ENCODE results near the gene ADAM19.
A peak's percentile ranks its signal among the peaks of the same experiment; 100 is the strongest.

The ADAM19 gene

DNA sequence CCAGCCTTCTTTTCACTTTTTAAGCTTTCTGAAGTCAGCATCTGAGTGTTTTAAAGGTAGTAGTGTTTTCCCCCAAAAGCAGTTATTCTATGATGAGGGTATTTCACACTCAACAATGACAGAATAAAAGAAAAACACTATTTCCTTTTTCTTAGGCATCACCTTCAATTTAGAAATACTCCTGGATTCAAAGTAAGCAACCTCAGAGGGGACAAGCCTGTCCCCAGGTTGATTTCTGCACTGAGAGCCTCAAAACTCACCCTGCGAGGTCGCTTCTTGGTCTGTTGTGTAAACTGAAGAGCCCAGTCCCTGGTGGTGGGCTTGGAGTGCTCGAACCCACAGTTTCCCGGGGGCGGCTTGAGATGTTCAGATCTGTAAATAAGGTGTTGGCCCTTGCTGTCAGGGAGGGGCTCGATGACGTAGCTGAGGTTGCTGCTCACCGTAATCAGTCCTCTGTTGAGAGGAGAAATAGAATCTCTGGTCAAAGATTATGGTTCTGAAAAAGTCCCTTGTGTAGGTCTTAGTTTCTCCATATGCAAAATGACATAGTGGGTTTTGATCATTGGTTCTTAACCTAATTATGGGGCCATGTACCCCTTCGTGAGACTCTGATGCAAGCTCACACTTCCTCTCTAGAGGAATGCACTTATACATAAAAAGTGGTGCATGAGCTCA, 55.9 kb downstream of the ADAM19 start:
- H3K4me3 ChIP-seq (ENCODE audit: low read depth, low read length), result peak overlapping the region; percentile 31
- no peak for TF ChIP-seq CTCF (IDR thresholded peaks at IDR 0.05; ENCODE audit: insufficient read depth, low read depth, low read length, missing control alignments)
- DNase-seq (ENCODE audit: low read depth), result peak; percentile 78

DNA sequence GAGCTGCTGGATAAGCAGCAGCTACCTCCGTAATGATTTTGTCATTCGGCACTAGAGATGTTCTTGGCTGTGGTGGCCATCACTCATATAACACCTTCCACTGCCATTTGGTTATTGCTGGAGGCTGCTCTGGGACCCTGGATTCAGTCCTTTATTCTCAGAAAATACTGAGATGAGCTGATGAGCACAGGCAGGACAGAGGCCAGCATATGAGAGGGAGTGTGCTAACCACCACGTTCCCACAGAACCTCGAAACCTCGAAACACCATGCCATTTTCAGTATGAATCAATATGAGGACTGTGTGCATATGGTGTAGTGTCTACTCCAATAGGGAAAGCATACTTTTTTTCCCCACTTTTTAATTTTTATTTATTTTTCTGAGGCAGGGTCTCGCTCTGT, 56.6 kb downstream of the ADAM19 start:
- no peak for TF ChIP-seq CTCF (IDR thresholded peaks at IDR 0.05; ENCODE audit: insufficient read depth, low read depth, low read length, missing control alignments)
- peak; percentile 87 for DNase-seq (ENCODE audit: low read depth)
- peak overlapping the region; percentile 31 for H3K4me3 ChIP-seq (ENCODE audit: low read depth, low read length)

DNA sequence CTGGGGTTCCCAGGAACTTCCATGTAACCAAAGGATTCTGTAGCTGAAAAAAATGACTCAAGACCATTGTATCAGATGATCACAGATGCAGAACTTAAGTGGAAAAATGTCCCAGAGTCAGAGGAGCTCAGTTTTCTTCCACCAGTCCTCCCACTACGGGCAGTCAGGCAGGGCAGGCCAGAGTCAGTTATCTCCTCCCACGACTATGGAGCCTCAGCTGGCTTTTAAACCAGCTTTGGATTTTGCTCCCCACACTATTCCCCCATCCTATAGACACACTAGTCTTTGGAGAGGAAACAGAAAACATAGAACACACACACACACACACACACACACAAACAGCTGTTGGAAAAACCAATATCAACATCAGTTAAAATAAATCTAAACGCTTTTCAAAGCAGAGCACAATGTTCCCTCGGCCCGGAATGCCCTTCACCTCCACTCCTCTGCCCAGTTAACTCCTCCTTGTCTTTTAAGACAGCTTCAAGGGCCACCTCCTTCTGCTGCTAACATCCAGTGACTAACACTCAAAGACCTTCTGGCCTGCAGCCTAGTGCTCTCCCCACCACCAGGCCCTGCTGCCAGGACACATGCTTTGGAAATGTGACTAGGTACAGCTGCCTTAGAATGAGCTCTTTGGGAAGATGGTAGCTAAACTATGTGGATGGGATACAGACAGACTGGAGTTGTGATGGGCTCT, 58.8 kb downstream of the ADAM19 start:
- H3K4me3 ChIP-seq (ENCODE audit: low read depth, low read length), result no peak overlapping the region
- no peak for TF ChIP-seq CTCF (IDR thresholded peaks at IDR 0.05; ENCODE audit: insufficient read depth, low read depth, low read length, missing control alignments)
- DNase-seq (ENCODE audit: low read depth), result no peak

DNA sequence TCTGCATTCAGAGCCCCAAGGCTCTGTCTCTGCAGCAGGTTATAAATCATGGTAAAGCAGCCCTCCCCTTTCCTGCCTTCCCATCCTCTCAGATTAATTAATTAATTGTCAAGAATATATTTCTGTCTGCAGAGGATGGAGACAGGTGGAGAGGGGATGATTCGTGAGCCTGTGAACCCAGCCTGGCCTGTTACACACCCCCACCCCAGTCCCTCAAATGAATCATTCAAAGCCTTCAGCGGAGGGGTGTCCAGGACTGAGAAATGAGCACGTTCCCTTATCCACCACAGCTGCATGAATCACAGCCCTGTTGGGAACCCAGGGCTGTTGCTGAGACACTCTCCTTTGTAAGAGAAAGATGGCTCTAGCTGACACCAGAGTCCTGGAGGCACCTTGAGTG, 59.6 kb downstream of the ADAM19 start:
- no peak overlapping the region for H3K4me3 ChIP-seq (ENCODE audit: low read depth, low read length)
- DNase-seq (ENCODE audit: low read depth), result no peak

GRCh38 chr5:157514974-157515373, 60.6 kb downstream of the ADAM19 start:
- no peak for TF ChIP-seq CTCF (IDR thresholded peaks at IDR 0.05; ENCODE audit: insufficient read depth, low read depth, low read length, missing control alignments)
- H3K4me3 ChIP-seq (ENCODE audit: low read depth, low read length), result no peak overlapping the region
- no peak for DNase-seq (ENCODE audit: low read depth)

More for the DNA sequence above, 59.6 kb downstream of the ADAM19 start:
- no peak for TF ChIP-seq CTCF (IDR thresholded peaks at IDR 0.05; ENCODE audit: insufficient read depth, low read depth, low read length, missing control alignments)

DNA sequence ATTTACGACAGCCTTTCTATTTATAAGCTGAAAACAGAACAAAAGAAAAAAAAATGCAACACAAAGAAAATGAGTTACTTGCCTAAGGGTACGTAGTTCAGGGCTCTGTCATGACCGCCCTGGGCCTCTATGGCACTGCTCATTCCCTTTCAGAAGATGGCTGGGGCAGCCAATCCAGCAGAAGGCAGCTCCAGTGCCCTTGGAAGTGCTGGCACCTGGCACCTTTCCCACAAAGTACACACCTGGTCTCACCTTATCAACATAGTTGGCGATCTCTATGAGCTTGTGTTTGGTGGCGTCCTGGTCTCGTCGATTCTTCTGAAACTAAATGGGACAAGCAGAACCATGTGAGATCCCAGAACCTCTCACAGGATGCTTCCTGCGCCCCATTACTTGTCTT, 62.4 kb downstream of the ADAM19 start:
- no peak for DNase-seq (ENCODE audit: low read depth)
- H3K4me3 ChIP-seq (ENCODE audit: low read depth, low read length), result no peak overlapping the region
- TF ChIP-seq CTCF (IDR thresholded peaks at IDR 0.05; ENCODE audit: insufficient read depth, low read depth, low read length, missing control alignments), result no peak
